HG03103 (cell line): ENCODE measurements around the gene PPP1R3D.
"Not testable (repeated sequence)": the region's sequence is repeated elsewhere in the genome, so short reads cannot be mapped to it uniquely, and the experiment has no call there.

Experiments
- ATAC-seq: cut with Tn5 transposase; IDR thresholded peaks from one replicate; pipeline ENCODE4 v1.9.1; 2021; ENCODE audit warnings: low read depth; ENCODE audit not compliant: unreplicated experiment

PPP1R3D gene

GRCh38 chr20:59925899-59926298 lies 14.2 kb downstream of the PPP1R3D start:
- no peak for ATAC-seq

GRCh38 chr20:59925359-59925758 lies 14.7 kb downstream of the PPP1R3D start:
- no peak for ATAC-seq

- no peak for ATAC-seq
Measured at GRCh38 chr20:59923514-59923913, 16.6 kb downstream of the PPP1R3D start.

- ATAC-seq = no peak
Measured at GRCh38 chr20:59920944-59921343, 19.2 kb downstream of the PPP1R3D start.

GRCh38 chr20:59912609-59913008 lies 27.5 kb downstream of the PPP1R3D start:
- no peak for ATAC-seq

- no peak for ATAC-seq
Measured at GRCh38 chr20:59911041-59911440, 29.1 kb downstream of the PPP1R3D start.

- no peak for ATAC-seq
Measured at GRCh38 chr20:59908855-59909254, 31.2 kb downstream of the PPP1R3D start.

- ATAC-seq = no peak
Measured at GRCh38 chr20:59903621-59904020, 36.5 kb downstream of the PPP1R3D start.

GRCh38 chr20:59902470-59902869 lies 37.6 kb downstream of the PPP1R3D start:
- no peak for ATAC-seq

GRCh38 chr20:59895908-59896307 lies 44.2 kb downstream of the PPP1R3D start:
- ATAC-seq = no peak

- ATAC-seq = no peak
Measured at GRCh38 chr20:59891581-59891980, 48.5 kb downstream of the PPP1R3D start.

- ATAC-seq = not testable (repeated sequence)
Measured at GRCh38 chr20:59890035-59890434, 50.1 kb downstream of the PPP1R3D start.

- ATAC-seq = no peak
Measured at GRCh38 chr20:59888050-59888449, 52.1 kb downstream of the PPP1R3D start.
